Erythroblast (primary cell): ENCODE measurements around the gene ANO10.

Experiments
- GATA1 ChIP-seq: IDR thresholded peaks from 2 replicates; pipeline ENCODE4 v1.6.1; 2011; ENCODE audit warnings: low read depth, mild to moderate bottlenecking, control low read depth, low read length, moderate library complexity
- POLR2A ChIP-seq: IDR thresholded peaks from 2 replicates; pipeline ENCODE4 v1.6.1; 2011; ENCODE audit warnings: mild to moderate bottlenecking, low read length

GRCh38 chr3:43365601-43366305, 256.1 kb downstream of the ANO10 start:
- TF ChIP-seq POLR2A (no peak), GATA1 (no peak)
